Measurements from ENCODE around the gene PARD3B.
"Not testable (repeated sequence)": the region's sequence is repeated elsewhere in the genome, so short reads cannot be mapped to it uniquely, and the experiment has no call there.

Gene PARD3B

GRCh38 chr2:204538182-204539018, 6.9 kb upstream of the PARD3B start:
- DNase-seq (ENCODE audit: insufficient read length, low spot score) = no peak
- no peak for FAIRE-seq
- TF ChIP-seq POLR2AphosphoS5 (IDR thresholded peaks at IDR 0.05; ENCODE audit: low read depth, low read length) (no peak), SPI1 (IDR thresholded peaks at IDR 0.05; ENCODE audit: low read depth, low read length) (no peak), TAF1 (IDR thresholded peaks at IDR 0.05; ENCODE audit: low read depth, low read length) (no peak), POLR2A (IDR thresholded peaks at IDR 0.05; ENCODE audit: low read depth, low read length) (no peak), PAX5 (IDR thresholded peaks at IDR 0.05; ENCODE audit: insufficient read depth, low read length, severe bottlenecking) (no peak), POU2F2 (IDR thresholded peaks at IDR 0.05; ENCODE audit: low read depth, low read length) (no peak)

DNA sequence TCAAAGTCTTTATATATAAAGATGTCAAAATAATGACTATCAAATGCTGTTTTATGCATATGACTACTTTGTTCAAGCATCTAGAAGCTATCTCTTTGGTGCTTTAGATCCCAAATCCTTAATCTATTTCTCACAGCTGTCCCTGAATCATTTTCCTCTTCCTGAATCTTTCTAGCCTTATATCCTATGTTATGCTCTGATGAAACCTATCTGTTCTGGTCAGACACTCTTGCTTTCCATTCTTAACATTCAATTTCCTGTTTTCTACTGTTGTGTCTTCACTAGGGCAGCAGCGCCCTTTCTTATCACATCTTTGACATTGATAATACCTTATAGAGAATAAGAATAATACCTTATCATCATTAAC, 6.3 kb upstream of the PARD3B start:
- FAIRE-seq = no peak
- TF ChIP-seq POU2F2 (IDR thresholded peaks at IDR 0.05; ENCODE audit: low read depth, low read length) = no peak
- TF ChIP-seq PAX5 (IDR thresholded peaks at IDR 0.05; ENCODE audit: insufficient read depth, low read length, severe bottlenecking) = no peak
- no peak for TF ChIP-seq POLR2A (IDR thresholded peaks at IDR 0.05; ENCODE audit: low read depth, low read length)
- no peak for TF ChIP-seq SPI1 (IDR thresholded peaks at IDR 0.05; ENCODE audit: low read depth, low read length)
- TF ChIP-seq TAF1 (IDR thresholded peaks at IDR 0.05; ENCODE audit: low read depth, low read length) = no peak
- no peak for TF ChIP-seq POLR2AphosphoS5 (IDR thresholded peaks at IDR 0.05; ENCODE audit: low read depth, low read length)
- no peak for DNase-seq (ENCODE audit: insufficient read length, low spot score)

DNA sequence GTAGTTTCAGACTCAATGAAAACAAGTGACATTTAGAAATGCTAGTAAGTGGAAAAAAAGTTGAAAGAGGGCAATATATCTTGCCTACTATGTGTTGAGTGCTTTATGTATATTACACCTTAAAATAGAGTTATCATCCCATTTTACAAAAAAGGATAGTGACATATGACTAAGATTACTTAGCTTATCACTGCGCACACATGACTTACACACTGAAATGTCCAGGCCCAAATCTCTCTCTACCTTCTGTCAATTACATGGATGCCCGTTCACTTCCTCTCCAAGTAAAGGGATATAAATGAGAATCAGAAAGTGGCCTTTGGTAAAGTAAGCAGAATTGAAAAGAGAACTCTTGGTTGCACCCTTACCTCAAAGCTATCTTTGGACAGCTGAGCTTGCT, 3.6 kb upstream of the PARD3B start:
- FAIRE-seq (no peak), DNase-seq (ENCODE audit: insufficient read length, low spot score) (no peak)
- TF ChIP-seq PAX5 (IDR thresholded peaks at IDR 0.05; ENCODE audit: insufficient read depth, low read length, severe bottlenecking) (no peak), TAF1 (IDR thresholded peaks at IDR 0.05; ENCODE audit: low read depth, low read length) (no peak), POU2F2 (IDR thresholded peaks at IDR 0.05; ENCODE audit: low read depth, low read length) (no peak), POLR2A (IDR thresholded peaks at IDR 0.05; ENCODE audit: low read depth, low read length) (no peak), SPI1 (IDR thresholded peaks at IDR 0.05; ENCODE audit: low read depth, low read length) (no peak), POLR2AphosphoS5 (IDR thresholded peaks at IDR 0.05; ENCODE audit: low read depth, low read length) (no peak)

GRCh38 chr2:204542982-204543608, 2.2 kb upstream of the PARD3B start:
- FAIRE-seq = no peak
- TF ChIP-seq SPI1 (IDR thresholded peaks at IDR 0.05; ENCODE audit: low read depth, low read length) (no peak), POLR2AphosphoS5 (IDR thresholded peaks at IDR 0.05; ENCODE audit: low read depth, low read length) (no peak), POLR2A (IDR thresholded peaks at IDR 0.05; ENCODE audit: low read depth, low read length) (no peak), TAF1 (IDR thresholded peaks at IDR 0.05; ENCODE audit: low read depth, low read length) (no peak), POU2F2 (IDR thresholded peaks at IDR 0.05; ENCODE audit: low read depth, low read length) (no peak), PAX5 (IDR thresholded peaks at IDR 0.05; ENCODE audit: insufficient read depth, low read length, severe bottlenecking) (no peak)
- no peak for DNase-seq (ENCODE audit: insufficient read length, low spot score)

- DNase-seq (ENCODE audit: insufficient read length, low spot score) (peak; percentile 1), FAIRE-seq (no peak)
- TF ChIP-seq POLR2A (IDR thresholded peaks at IDR 0.05; ENCODE audit: low read depth, low read length) (no peak), SPI1 (IDR thresholded peaks at IDR 0.05; ENCODE audit: low read depth, low read length) (no peak), POLR2AphosphoS5 (IDR thresholded peaks at IDR 0.05; ENCODE audit: low read depth, low read length) (no peak), POU2F2 (IDR thresholded peaks at IDR 0.05; ENCODE audit: low read depth, low read length) (no peak), PAX5 (IDR thresholded peaks at IDR 0.05; ENCODE audit: insufficient read depth, low read length, severe bottlenecking) (no peak), TAF1 (IDR thresholded peaks at IDR 0.05; ENCODE audit: low read depth, low read length) (no peak)
These were observed 823 bp downstream of the PARD3B start for GRCh38 chr2:204545861-204546735.

- no peak for TF ChIP-seq POLR2A (IDR thresholded peaks at IDR 0.05; ENCODE audit: low read depth, low read length)
- FAIRE-seq = no peak
- no peak for DNase-seq (ENCODE audit: insufficient read length, low spot score)
These were observed 5.7 kb downstream of the PARD3B start for GRCh38 chr2:204550751-204551511.

DNA sequence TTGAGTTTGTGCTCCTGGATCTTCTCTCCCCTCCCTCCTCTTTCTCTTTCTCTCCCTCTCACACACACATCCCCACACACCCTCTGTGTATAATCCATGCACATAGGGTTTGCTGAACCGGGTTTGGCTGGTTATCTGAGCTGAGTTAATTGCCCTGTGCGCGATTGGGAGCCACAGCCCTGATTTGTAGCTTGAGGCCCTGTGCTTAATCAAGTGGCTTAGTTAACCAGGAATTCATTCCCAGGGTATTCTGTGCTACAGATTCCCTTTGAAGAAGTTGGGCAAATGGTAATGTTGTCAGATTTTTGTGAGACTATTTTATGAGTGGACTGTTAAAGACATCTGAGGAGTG, 6.2 kb downstream of the PARD3B start:
- TF ChIP-seq POU2F2 (IDR thresholded peaks at IDR 0.05; ENCODE audit: low read depth, low read length) (no peak), SPI1 (IDR thresholded peaks at IDR 0.05; ENCODE audit: low read depth, low read length) (no peak), POLR2AphosphoS5 (IDR thresholded peaks at IDR 0.05; ENCODE audit: low read depth, low read length) (no peak), POLR2A (IDR thresholded peaks at IDR 0.05; ENCODE audit: low read depth, low read length) (no peak), TAF1 (IDR thresholded peaks at IDR 0.05; ENCODE audit: low read depth, low read length) (no peak), PAX5 (IDR thresholded peaks at IDR 0.05; ENCODE audit: insufficient read depth, low read length, severe bottlenecking) (no peak)
- no peak for FAIRE-seq
- no peak for DNase-seq (ENCODE audit: insufficient read length, low spot score)

DNA sequence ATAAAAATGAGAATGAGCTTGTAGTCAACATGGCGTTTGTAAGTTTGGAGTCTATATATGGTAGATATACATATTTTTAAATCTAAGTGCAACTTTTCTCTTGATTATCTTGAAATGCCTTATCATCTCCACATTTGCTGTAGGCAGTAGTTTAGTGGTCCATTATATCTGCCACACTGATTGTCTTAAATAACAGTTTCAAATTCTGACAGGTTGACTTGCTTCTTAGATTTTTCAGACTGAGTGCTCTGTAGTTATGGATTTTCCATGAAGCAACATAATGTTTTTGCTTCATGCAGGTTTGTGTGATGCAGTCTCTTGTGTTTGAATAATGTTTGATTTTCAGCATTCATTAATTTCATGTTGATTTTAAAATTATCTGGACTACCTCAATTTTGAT, 12.3 kb downstream of the PARD3B start:
- no peak for FAIRE-seq
- TF ChIP-seq SPI1 (IDR thresholded peaks at IDR 0.05; ENCODE audit: low read depth, low read length) (no peak), POLR2A (IDR thresholded peaks at IDR 0.05; ENCODE audit: low read depth, low read length) (no peak), TAF1 (IDR thresholded peaks at IDR 0.05; ENCODE audit: low read depth, low read length) (no peak), POLR2AphosphoS5 (IDR thresholded peaks at IDR 0.05; ENCODE audit: low read depth, low read length) (no peak), POU2F2 (IDR thresholded peaks at IDR 0.05; ENCODE audit: low read depth, low read length) (no peak), PAX5 (IDR thresholded peaks at IDR 0.05; ENCODE audit: insufficient read depth, low read length, severe bottlenecking) (no peak)
- DNase-seq (ENCODE audit: insufficient read length, low spot score) = no peak

GRCh38 chr2:204559358-204559757, 14.1 kb downstream of the PARD3B start:
- not testable (repeated sequence) for FAIRE-seq; DNase-seq (ENCODE audit: insufficient read length, low spot score)

Measured in GM12891 (cell line).